Measurements from ENCODE around the gene TFDP2.

- TF ChIP-seq, protein P1, sequence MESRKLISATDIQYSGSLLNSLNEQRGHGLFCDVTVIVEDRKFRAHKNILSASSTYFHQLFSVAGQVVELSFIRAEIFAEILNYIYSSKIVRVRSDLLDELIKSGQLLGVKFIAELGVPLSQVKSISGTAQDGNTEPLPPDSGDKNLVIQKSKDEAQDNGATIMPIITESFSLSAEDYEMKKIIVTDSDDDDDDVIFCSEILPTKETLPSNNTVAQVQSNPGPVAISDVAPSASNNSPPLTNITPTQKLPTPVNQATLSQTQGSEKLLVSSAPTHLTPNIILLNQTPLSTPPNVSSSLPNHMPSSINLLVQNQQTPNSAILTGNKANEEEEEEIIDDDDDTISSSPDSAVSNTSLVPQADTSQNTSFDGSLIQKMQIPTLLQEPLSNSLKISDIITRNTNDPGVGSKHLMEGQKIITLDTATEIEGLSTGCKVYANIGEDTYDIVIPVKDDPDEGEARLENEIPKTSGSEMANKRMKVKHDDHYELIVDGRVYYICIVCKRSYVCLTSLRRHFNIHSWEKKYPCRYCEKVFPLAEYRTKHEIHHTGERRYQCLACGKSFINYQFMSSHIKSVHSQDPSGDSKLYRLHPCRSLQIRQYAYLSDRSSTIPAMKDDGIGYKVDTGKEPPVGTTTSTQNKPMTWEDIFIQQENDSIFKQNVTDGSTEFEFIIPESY (IDR thresholded peaks at IDR 0.05; ENCODE audit: extremely low read depth, insufficient replicate concordance, low read length) = no peak
- TF ChIP-seq ZFX (IDR thresholded peaks at IDR 0.05) (no peak), POLR2A (IDR thresholded peaks at IDR 0.05; ENCODE audit: borderline replicate concordance, extremely low read depth, insufficient read depth, insufficient read length) (no peak), RAD21 (IDR thresholded peaks at IDR 0.05; ENCODE audit: low read depth) (no peak), ELF1 (IDR thresholded peaks at IDR 0.05; ENCODE audit: borderline replicate concordance, low read depth) (no peak), EZH2phosphoT487 (IDR thresholded peaks at IDR 0.05; ENCODE audit: borderline replicate concordance) (no peak), POLR2AphosphoS5 (IDR thresholded peaks at IDR 0.05; ENCODE audit: low read depth, low read length) (no peak), EGR1 (IDR thresholded peaks at IDR 0.05; ENCODE audit: low read depth) (no peak), EZH2 (IDR thresholded peaks at IDR 0.05) (no peak), SIN3A (IDR thresholded peaks at IDR 0.05; ENCODE audit: low read depth) (no peak), CEBPB (IDR thresholded peaks at IDR 0.05; ENCODE audit: low read depth) (no peak), ZNF274 (IDR thresholded peaks at IDR 0.05; ENCODE audit: low read depth, low read length) (no peak)
- TF ChIP-seq, protein P2, sequence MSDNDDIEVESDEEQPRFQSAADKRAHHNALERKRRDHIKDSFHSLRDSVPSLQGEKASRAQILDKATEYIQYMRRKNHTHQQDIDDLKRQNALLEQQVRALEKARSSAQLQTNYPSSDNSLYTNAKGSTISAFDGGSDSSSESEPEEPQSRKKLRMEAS (IDR thresholded peaks at IDR 0.05) = no peak
- TF ChIP-seq, protein P3, sequence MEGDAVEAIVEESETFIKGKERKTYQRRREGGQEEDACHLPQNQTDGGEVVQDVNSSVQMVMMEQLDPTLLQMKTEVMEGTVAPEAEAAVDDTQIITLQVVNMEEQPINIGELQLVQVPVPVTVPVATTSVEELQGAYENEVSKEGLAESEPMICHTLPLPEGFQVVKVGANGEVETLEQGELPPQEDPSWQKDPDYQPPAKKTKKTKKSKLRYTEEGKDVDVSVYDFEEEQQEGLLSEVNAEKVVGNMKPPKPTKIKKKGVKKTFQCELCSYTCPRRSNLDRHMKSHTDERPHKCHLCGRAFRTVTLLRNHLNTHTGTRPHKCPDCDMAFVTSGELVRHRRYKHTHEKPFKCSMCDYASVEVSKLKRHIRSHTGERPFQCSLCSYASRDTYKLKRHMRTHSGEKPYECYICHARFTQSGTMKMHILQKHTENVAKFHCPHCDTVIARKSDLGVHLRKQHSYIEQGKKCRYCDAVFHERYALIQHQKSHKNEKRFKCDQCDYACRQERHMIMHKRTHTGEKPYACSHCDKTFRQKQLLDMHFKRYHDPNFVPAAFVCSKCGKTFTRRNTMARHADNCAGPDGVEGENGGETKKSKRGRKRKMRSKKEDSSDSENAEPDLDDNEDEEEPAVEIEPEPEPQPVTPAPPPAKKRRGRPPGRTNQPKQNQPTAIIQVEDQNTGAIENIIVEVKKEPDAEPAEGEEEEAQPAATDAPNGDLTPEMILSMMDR (IDR thresholded peaks at IDR 0.05 in 2 of 3, conservative IDR thresholded peaks at IDR 0.05 in 1 of 3; ENCODE audit: borderline replicate concordance in 1 of 3, insufficient read depth in 1 of 3, low read depth in 2 of 3, low read length in 2 of 3) = no peak
These were observed 196.7 kb downstream of the TFDP2 start for GRCh38 chr3:141952611-141953010.

Measured in HCT116 (cell line).